Breast epithelium (tissue), 3 donors: Measurements from ENCODE around the gene DNAH9.

Experiments
- POLR2A ChIP-seq: fragments of 450-650 bp; IDR thresholded peaks from one replicate; pipeline ENCODE4 v1.6.1; 2016; ENCODE audit warnings: antibody characterized with exemption, mild to moderate bottlenecking, moderate library complexity
- POLR2AphosphoS5 ChIP-seq, 3 donors: sonication (generic); formaldehyde crosslinking; IDR thresholded peaks; one replicate each; pipeline ENCODE4 v1.6.1; 2017; ENCODE audit warnings: antibody characterized with exemption in 3 of 3
- TF ChIP-seq, protein P1 (sequence below), 3 donors: fragments of 450-650 bp; IDR thresholded peaks; one replicate each; pipeline ENCODE4 v1.5.1; 2016 to 2017; ENCODE audit warnings: antibody characterized with exemption in 3 of 3, mild to moderate bottlenecking in 3 of 3, moderate library complexity in 3 of 3

DNA sequence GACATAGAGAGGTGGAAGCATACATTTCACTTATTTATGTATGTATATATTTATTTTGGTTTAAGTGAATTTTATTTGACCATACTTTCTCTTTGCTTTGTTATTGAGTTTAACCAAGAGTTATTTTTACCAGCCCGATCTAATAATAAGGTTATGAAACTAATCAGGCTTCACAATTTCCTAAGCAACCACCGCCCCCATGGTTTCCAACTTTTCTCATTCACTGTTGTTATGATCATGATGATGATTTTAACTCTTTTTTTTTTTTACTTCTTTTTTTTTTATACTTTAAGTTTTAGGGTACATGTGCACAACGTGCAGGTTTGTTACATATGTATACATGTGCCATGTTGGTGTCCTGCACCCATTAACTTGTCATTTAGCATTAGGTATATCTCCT is 30.6 kb downstream of the DNAH9 start:
- TF ChIP-seq, protein P1, sequence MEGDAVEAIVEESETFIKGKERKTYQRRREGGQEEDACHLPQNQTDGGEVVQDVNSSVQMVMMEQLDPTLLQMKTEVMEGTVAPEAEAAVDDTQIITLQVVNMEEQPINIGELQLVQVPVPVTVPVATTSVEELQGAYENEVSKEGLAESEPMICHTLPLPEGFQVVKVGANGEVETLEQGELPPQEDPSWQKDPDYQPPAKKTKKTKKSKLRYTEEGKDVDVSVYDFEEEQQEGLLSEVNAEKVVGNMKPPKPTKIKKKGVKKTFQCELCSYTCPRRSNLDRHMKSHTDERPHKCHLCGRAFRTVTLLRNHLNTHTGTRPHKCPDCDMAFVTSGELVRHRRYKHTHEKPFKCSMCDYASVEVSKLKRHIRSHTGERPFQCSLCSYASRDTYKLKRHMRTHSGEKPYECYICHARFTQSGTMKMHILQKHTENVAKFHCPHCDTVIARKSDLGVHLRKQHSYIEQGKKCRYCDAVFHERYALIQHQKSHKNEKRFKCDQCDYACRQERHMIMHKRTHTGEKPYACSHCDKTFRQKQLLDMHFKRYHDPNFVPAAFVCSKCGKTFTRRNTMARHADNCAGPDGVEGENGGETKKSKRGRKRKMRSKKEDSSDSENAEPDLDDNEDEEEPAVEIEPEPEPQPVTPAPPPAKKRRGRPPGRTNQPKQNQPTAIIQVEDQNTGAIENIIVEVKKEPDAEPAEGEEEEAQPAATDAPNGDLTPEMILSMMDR (IDR thresholded peaks at IDR 0.05): no peak
- TF ChIP-seq POLR2AphosphoS5 (IDR thresholded peaks at IDR 0.05): no peak
- TF ChIP-seq POLR2A: no peak
